SU-DHL-6 (cell line): ENCODE data around the gene ABHD3.
"Not testable (repeated sequence)": the region's sequence is repeated elsewhere in the genome, so short reads cannot be mapped to it uniquely, and the experiment has no call there.

Source experiments
- H2AFZ ChIP-seq: fragments of 200-600 bp; sonication (generic); 2 replicates; pipeline ENCODE4 v1.6.1; 2014; ENCODE audit warnings: low read depth, mild to moderate bottlenecking, moderate library complexity, mixed read lengths, antibody characterized with exemption, low read length; ENCODE audit not compliant: severe bottlenecking
- H3F3A ChIP-seq: fragments of 200-600 bp; shearing (Covaris generic); 2 replicates; pipeline ENCODE4 v1.6.0; 2016; ENCODE audit warnings: antibody characterized with exemption, mild to moderate bottlenecking; ENCODE audit not compliant: insufficient read depth
- H3K27ac ChIP-seq: fragments of 200-600 bp; sonication (generic); 2 replicates; pipeline ENCODE4 v1.5.1; 2016; ENCODE audit warnings: low read depth, mild to moderate bottlenecking, low read length, moderate library complexity, mixed read lengths
- H3K27me3 ChIP-seq: fragments of 200-600 bp; sonication (generic), shearing (Covaris generic); 2 replicates; pipeline ENCODE4 v1.6.0; 2014; ENCODE audit warnings: mild to moderate bottlenecking, low read length
- H3K36me3 ChIP-seq: fragments of 200-600 bp; sonication (generic); 2 replicates; pipeline ENCODE4 v1.6.1; 2014; ENCODE audit warnings: mild to moderate bottlenecking, low read length, mixed read lengths
- H3K4me2 ChIP-seq: fragments of 300-600, 200-600 bp; shearing (Covaris generic), sonication (generic); 2 replicates; pipeline ENCODE4 v1.6.0; 2014; ENCODE audit warnings: low read length, low read depth, mild to moderate bottlenecking; ENCODE audit not compliant: poor library complexity, severe bottlenecking
- H3K4me3 ChIP-seq: fragments of 200-600 bp; sonication (generic); 2 replicates; pipeline ENCODE4 v1.5.1; 2014; ENCODE audit warnings: antibody characterized with exemption, low read length, mild to moderate bottlenecking, mixed read lengths; ENCODE audit not compliant: insufficient read depth, poor library complexity, severe bottlenecking
- H3K79me2 ChIP-seq: fragments of 200-600 bp; sonication (generic); 2 replicates; pipeline ENCODE4 v1.6.1; 2014; ENCODE audit warnings: mild to moderate bottlenecking, low read length, moderate library complexity; ENCODE audit not compliant: insufficient read depth
- H3K9ac ChIP-seq: fragments of 200-600 bp; sonication (generic); 2 replicates; pipeline ENCODE4 v1.7.0; 2014; ENCODE audit warnings: mild to moderate bottlenecking, low read length
- H3K9me2 ChIP-seq: fragments of 200-600 bp; sonication (generic); replicated peaks from 2 replicates; pipeline ENCODE4 v1.6.1; 2014; ENCODE audit warnings: low read length; ENCODE audit not compliant: insufficient read depth
- H3K9me3 ChIP-seq: fragments of 200-600 bp; sonication (generic); 2 replicates; pipeline ENCODE4 v1.6.1; 2014; ENCODE audit warnings: low read length, mixed read lengths; ENCODE audit not compliant: insufficient read depth
- H4K20me1 ChIP-seq: fragments of 200-600 bp; sonication (generic); 2 replicates; pipeline ENCODE4 v1.6.1; 2014; ENCODE audit warnings: low read depth, mild to moderate bottlenecking, antibody characterized with exemption, low read length, moderate library complexity, mixed read lengths
- EZH2phosphoT487 ChIP-seq: fragments of 200-600 bp; sonication (generic), shearing (Covaris generic); conservative IDR thresholded peaks from 2 replicates; pipeline ENCODE4 v1.6.1; 2018; ENCODE audit warnings: mild to moderate bottlenecking, antibody characterized with exemption, low read length, moderate library complexity, mixed read lengths
- TF ChIP-seq, protein P1 (sequence below): fragments of 200-600 bp; sonication (generic); IDR thresholded peaks from one replicate; pipeline ENCODE4 v1.5.1; 2017; ENCODE audit warnings: antibody characterized with exemption, mild to moderate bottlenecking, low read length, moderate library complexity; ENCODE audit not compliant: insufficient read depth, poor library complexity, severe bottlenecking

ABHD3 gene

DNA sequence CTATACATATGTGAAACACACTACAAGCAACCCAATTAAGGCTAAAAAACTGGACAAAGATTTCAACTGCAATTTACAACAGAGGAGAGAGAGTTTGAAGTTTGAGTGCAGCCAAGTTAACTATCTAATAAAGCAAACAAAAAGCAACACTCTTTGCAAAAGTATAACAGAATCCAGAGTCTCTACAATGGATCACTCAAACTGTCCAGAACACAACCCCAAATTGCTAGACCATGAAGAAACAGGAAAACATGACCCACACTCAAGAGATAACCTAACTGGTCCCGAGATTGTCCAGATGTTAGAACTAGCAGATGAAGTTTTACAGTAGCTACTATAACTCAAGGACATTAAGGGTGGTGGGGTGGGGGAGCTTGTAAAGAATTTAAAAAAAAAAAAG lies 14.8 kb downstream of the ABHD3 start:
- Histone ChIP-seq H3K79me2 (peaks cover 69% of the 10 kb centered on the region), H3F3A (peaks cover 67% of the 10 kb centered on the region), H3K9me2 (no peaks in the 10 kb centered on the region), H3K9me3 (no peaks in the 10 kb centered on the region), H2AFZ (no peak overlapping the region), H3K36me3 (peaks cover 51% of the 10 kb centered on the region), H3K9ac (no peak overlapping the region), H3K4me3 (no peak overlapping the region), H3K27ac (peak overlapping the region; percentile 42), H4K20me1 (no peaks in the 10 kb centered on the region), H3K27me3 (no peaks in the 10 kb centered on the region), H3K4me2 (peak overlapping the region; percentile 9)
- TF ChIP-seq, protein P1, sequence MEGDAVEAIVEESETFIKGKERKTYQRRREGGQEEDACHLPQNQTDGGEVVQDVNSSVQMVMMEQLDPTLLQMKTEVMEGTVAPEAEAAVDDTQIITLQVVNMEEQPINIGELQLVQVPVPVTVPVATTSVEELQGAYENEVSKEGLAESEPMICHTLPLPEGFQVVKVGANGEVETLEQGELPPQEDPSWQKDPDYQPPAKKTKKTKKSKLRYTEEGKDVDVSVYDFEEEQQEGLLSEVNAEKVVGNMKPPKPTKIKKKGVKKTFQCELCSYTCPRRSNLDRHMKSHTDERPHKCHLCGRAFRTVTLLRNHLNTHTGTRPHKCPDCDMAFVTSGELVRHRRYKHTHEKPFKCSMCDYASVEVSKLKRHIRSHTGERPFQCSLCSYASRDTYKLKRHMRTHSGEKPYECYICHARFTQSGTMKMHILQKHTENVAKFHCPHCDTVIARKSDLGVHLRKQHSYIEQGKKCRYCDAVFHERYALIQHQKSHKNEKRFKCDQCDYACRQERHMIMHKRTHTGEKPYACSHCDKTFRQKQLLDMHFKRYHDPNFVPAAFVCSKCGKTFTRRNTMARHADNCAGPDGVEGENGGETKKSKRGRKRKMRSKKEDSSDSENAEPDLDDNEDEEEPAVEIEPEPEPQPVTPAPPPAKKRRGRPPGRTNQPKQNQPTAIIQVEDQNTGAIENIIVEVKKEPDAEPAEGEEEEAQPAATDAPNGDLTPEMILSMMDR = no peak
- TF ChIP-seq EZH2phosphoT487 = no peak

DNA sequence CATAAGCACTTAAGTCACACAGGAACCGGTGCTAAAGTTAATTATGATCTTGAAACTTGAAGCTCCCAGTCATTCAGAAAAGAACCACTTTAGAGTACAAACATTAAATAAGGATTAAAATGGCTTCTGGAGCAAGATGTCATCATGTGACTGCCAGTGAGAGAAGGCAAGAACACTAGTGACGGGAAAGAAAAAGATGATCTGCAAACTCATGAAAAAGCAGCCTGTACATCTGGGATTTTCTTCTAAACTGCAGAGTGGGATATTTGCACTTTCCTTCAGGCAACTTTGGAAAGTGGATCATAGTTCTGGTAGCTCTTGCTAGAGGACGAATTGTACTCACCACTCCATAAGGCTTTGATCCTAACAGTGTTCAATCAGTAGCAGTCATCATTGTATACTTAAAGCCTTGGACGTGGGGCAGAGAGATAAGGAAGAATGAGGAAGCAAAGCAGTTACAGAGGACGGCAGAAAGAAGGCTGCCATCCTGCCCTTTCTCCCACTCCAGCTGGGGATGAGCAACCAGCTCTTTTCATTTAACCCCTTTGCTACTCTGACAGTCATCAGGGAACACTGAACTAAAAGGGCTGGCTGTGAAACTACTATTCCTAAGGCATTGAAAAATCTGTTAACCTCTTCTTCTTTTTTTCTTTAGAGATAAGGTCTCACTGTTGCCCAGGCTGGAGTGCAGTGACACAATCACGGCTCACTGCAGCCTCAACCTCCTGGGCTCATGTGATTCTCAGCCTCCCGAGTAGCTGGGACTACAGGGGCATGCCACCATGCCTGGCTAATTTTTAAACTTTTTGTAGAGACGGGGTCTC lies 18.1 kb downstream of the ABHD3 start:
- Histone ChIP-seq H3K4me3 (peak overlapping the region; percentile 22), H3F3A (peaks cover 50% of the 10 kb centered on the region), H3K27ac (peak overlapping the region; percentile 91), H4K20me1 (no peaks in the 10 kb centered on the region), H3K9ac (peak overlapping the region; percentile 51), H3K9me2 (no peaks in the 10 kb centered on the region), H3K4me2 (peak overlapping the region; percentile 73), H3K9me3 (no peaks in the 10 kb centered on the region), H3K79me2 (peaks cover 72% of the 10 kb centered on the region), H3K36me3 (peaks cover 39% of the 10 kb centered on the region), H2AFZ (peak overlapping the region; percentile 5), H3K27me3 (no peaks in the 10 kb centered on the region)
- TF ChIP-seq, protein P1 = no peak
- no peak for TF ChIP-seq EZH2phosphoT487

DNA sequence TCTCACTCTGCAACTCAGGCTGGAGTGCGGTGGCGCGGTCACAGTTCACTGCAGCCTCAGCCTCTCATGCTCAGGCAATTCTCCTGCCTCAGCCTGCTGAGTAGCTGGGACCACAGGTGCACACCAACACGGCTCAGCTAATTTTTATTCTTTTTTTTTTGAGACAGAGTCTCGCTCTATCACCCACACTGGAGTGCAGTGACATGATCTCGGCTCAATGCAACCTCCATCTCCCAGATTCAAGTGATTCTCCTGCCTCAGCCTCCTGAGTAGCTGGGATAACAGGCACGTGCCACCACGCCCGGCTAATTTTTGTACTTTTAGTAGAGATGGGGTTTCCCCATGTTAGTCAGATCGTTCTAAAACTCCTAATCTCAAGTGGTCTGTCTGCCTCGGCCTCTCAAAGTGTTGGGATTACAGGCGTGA lies 19.0 kb downstream of the ABHD3 start:
- not testable (repeated sequence) for H4K20me1 ChIP-seq, H3K9me3 ChIP-seq, H3K27me3 ChIP-seq, H3K9me2 ChIP-seq
- Histone ChIP-seq H3K27ac (peak overlapping the region; percentile 91), H3K4me2 (peak overlapping the region; percentile 73), H3F3A (peaks cover 43% of the 10 kb centered on the region), H3K9ac (peak overlapping the region; percentile 51), H3K36me3 (peaks cover 33% of the 10 kb centered on the region), H2AFZ (peak overlapping the region; percentile 5), H3K4me3 (peak overlapping the region; percentile 23), H3K79me2 (peaks cover 63% of the 10 kb centered on the region)

DNA sequence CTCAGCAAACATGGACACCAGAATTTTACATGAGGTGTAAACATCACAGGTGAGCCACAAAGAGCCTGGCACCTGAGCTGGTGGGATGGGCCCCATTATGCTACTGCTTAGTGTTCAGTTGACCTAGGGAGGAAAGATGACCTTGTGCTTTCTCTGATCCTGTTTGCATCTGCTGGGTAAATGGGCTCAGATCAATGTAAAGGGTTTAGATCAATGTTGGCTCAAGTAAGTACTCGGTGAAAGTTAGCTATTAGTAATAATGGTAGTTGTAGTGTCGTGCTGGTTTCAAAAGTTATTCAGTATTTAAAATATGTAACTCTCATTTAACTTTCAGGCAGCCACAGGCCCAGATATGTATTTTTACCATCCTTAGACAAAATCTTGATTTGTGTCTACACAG lies 19.8 kb downstream of the ABHD3 start:
- no peak for TF ChIP-seq EZH2phosphoT487
- TF ChIP-seq, protein P1 = no peak
- Histone ChIP-seq H3K36me3 (peaks cover 26% of the 10 kb centered on the region), H3K9me3 (no peaks in the 10 kb centered on the region), H3F3A (peaks cover 41% of the 10 kb centered on the region), H3K4me2 (peak overlapping the region; percentile 73), H3K79me2 (peaks cover 57% of the 10 kb centered on the region), H3K27ac (peak overlapping the region; percentile 91), H3K9ac (peak overlapping the region; percentile 44), H2AFZ (no peak overlapping the region), H3K4me3 (no peak overlapping the region), H4K20me1 (no peaks in the 10 kb centered on the region), H3K27me3 (no peaks in the 10 kb centered on the region), H3K9me2 (no peaks in the 10 kb centered on the region)
